ENCODE results near the gene IGFBP2.

Gene IGFBP2

DNA sequence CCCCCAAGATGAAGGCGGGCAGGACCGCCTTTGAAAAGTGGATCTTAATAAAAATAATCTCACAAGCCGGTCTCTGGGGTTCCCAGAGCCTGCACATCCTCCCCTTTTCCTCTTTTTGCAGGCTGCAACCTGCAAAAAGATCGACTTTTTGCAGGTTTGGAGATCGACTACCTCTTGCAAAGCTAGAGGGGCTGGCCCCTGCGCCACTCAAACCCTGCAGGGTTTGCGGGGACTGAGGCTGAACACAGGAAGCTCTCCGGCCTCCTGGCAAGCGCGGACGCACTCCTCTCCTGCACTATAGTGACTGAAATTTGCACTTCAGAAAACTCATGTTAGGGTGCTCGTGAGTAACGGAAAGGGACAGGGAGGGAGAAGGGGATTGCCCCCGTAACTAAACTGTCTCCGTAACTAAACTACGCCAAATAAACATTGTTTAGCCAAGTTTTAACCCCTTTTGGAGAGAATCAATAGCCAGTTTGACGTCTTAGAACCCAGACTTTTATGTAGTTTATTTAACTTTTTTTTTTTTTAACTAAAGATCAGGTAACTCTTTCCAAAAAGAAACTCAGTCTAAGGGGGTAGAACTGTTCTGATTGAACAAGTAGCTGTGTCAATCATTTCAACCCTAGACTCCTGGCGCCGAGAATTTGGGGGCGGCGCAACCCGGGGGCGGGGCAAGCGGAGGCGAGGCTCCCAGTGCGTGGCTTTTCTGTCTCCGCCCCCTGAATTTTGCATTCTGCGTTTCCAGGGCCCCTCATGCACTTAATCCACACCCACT, 59.6 kb downstream of the IGFBP2 start:
- DNase-seq (ENCODE audit: low read depth in 2 of 2) = peak; percentile 21 to 48
- TF ChIP-seq, protein P1, sequence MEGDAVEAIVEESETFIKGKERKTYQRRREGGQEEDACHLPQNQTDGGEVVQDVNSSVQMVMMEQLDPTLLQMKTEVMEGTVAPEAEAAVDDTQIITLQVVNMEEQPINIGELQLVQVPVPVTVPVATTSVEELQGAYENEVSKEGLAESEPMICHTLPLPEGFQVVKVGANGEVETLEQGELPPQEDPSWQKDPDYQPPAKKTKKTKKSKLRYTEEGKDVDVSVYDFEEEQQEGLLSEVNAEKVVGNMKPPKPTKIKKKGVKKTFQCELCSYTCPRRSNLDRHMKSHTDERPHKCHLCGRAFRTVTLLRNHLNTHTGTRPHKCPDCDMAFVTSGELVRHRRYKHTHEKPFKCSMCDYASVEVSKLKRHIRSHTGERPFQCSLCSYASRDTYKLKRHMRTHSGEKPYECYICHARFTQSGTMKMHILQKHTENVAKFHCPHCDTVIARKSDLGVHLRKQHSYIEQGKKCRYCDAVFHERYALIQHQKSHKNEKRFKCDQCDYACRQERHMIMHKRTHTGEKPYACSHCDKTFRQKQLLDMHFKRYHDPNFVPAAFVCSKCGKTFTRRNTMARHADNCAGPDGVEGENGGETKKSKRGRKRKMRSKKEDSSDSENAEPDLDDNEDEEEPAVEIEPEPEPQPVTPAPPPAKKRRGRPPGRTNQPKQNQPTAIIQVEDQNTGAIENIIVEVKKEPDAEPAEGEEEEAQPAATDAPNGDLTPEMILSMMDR (IDR thresholded peaks at IDR 0.05; ENCODE audit: low read depth, low read length) = no peak
- peak overlapping the region; percentile 19 to 28 for H3K4me3 ChIP-seq (replicated peaks in 1 of 2; ENCODE audit: low read depth in 2 of 2, low read length in 2 of 2)

DNA sequence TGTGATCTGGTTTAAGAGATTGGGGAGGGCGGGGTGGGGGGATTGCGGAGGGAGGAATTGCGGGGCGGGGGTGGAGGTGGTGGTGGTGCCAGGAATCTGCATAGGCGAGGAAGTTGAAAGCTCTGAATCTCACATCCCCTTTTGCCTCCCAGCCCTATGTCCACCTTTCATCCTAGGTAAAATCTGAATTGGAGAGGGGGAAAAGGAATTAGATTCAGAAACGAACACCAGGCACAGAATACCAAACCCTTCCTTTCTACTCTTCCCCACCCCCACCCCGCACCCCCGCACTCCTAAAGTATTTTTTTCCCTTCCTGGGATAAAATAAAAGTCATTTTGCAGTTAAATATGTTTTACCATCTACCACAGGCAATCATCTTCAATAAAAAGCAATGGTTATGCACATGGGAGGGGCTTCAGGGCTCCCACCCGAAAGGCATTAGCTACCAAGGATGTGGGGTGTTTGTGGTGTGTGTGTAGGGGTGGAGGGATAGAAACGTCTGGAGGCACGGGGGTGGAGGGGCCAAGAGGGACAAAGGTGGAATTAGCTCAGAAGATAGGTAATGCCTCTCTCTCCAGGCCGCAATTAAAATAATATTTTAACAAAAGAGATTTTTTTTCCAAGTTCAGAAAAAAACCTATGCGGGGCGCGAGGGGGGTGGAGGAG, 60.3 kb downstream of the IGFBP2 start:
- peak overlapping the region; percentile 44 to 46 for H3K4me3 ChIP-seq (replicated peaks in 1 of 2; ENCODE audit: low read depth in 2 of 2, low read length in 2 of 2)
- no peak for DNase-seq (ENCODE audit: low read depth in 2 of 2)
- TF ChIP-seq, protein P1 (IDR thresholded peaks at IDR 0.05; ENCODE audit: low read depth, low read length) = no peak

DNA sequence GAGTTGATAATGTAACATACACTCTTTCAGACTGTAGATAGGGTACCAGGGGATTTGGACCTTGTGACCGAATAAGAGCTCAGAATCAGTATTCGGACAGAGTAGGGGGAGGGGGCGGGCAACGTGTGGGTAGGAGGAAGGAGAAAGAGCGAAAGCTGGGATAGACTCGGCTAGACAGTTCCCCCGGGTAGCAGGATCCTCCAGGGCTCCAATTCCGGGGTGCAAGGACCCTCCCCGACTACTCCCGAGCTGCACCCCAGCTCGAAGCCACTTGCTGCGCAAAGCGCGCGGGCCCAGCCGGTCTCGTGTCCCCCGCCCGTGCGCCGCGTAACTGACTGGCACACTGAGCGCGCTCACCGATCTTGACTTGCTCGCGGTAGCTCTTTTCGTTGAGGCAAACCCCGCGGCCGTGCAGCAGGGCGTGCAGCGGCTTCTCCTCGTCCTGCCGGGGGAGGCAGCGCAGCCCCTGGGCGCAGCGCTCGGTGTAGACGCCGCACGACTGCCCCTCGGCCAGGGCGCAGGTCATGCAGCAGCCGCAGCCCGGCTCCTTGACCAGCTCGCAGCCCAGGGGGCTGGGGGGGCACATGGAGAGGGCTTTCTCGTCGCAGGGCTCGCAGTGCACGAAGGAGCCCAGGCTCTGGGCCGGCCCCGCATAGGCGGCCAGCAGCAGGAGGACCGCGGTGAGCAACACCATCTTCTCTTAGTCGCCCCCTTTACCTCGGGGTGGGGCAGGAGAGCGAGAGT, 61.0 kb downstream of the IGFBP2 start:
- TF ChIP-seq, protein P1 (IDR thresholded peaks at IDR 0.05; ENCODE audit: low read depth, low read length) = no peak
- H3K4me3 ChIP-seq (replicated peaks in 1 of 2; ENCODE audit: low read depth in 2 of 2, low read length in 2 of 2) = peak overlapping the region; percentile 44 to 46
- DNase-seq (ENCODE audit: low read depth in 2 of 2) = peak; percentile 20 to 35

DNA sequence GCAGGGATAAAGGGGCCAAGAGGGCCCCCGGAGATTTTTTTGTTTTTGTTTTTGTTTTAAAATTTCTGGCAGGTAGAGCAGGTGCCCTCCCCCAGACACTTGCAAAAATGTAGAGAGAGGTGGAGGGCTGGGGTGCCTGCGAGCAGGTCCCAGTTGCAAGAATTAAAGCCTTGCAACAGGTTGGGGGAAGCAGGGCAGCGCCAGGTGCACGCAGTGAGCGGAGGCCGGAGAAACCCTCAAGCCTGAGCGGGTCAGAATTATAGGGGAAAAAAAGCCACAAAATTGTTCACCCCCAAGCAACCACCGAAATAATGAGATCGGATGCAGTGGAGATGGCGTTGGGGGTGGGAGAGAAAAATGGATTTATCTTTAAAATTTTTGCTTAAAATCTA, 61.6 kb downstream of the IGFBP2 start:
- peak overlapping the region; percentile 44 to 46 for H3K4me3 ChIP-seq (replicated peaks in 1 of 2; ENCODE audit: low read depth in 2 of 2, low read length in 2 of 2)
- TF ChIP-seq, protein P1 (IDR thresholded peaks at IDR 0.05; ENCODE audit: low read depth, low read length) = no peak
- no peak for DNase-seq (ENCODE audit: low read depth in 2 of 2)

DNA sequence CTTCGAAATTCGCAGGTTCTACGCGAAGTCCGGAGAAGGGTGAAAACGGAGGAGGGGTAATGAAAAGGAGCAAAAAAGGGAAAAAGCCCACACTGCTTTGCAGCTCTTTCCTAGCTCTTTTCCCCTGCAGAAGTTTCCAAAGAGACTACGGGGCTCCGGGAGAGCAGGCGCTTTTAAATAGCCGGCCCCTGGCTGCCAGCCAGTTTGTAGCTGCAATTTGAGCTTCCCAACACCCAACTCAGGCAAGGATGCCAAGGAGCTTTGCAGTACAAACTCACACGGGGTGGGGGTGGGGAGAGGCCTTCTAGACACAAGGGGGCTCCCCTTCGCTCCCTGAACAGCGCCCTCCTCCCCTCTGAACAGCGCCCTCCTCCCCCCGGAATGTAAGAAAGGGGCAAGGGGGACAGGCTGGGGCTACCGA, 62.2 kb downstream of the IGFBP2 start, which contains the start of gene IGFBP5:
TSS of gene IGFBP5 (minus strand) at position 149 of the 421 bp plus-strand sequence. CDS start 774 bp downstream, outside the sequence.
- TF ChIP-seq, protein P1 (IDR thresholded peaks at IDR 0.05; ENCODE audit: low read depth, low read length) = no peak
- peak; percentile 68 to 92 for DNase-seq (ENCODE audit: low read depth in 2 of 2)
- peak within 1 kb of the TSS; percentile 44 to 46 for H3K4me3 ChIP-seq (replicated peaks in 1 of 2; ENCODE audit: low read depth in 2 of 2, low read length in 2 of 2)

DNA sequence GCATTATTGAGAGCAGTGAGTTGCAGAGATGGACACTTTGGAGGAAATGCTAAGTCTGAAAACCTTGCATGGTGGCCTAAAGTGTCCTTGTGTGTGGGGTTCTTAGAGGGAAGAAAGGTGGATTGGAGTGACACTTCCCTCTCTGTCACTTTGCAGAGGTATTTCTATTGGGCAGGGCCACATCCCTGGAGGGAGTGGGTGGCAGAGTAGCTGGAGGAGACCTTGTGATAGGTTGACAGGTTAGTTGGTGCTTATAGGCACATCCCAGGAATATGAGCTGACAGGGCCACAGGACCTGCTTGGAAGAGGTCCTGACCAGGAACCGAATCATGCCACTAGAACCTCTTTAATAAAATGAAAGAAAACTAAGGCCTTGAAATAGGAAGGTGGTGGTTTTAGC, 63.1 kb downstream of the IGFBP2 start:
- no peak overlapping the region for H3K4me3 ChIP-seq (replicated peaks in 1 of 2; ENCODE audit: low read depth in 2 of 2, low read length in 2 of 2)
- TF ChIP-seq, protein P1 (IDR thresholded peaks at IDR 0.05; ENCODE audit: low read depth, low read length) = no peak
- no peak for DNase-seq (ENCODE audit: low read depth in 2 of 2)

Measured in cardiac fibroblast (primary cell).